ENCODE results near the gene ATP9B. TPM values are rescaled to one million over a fixed set of nuclear protein-coding genes. Genes with fewer than 3 reads are reported as not detected.

ATP9B gene
- total RNA-seq, 1 experiment from 2014 or later = 17.9 TPM

DNA sequence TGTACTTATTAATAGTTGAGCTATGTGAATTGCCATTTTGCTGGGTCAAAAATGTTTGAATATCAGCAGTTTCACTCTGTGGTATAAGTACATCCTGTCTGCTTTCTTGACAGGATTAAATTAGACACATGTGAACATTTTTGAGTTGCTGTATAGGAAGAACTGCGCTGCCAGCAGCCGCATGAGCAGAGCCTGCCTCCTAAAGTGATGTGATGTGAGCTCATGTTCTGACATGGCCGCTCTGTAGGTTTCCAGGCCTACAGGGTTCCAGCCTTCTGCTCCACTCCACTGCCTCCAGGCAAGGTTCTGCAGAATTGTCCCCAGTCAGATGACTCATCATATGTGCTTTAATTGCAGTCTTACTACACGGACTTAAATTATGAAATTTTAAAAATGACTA is 206.8 kb downstream of the ATP9B start:
- intact Hi-C loops (cut with micrococcal nuclease; ENCODE audit: unreplicated experiment) = no loop called here
- Histone ChIP-seq H3K9me3 (ENCODE audit: low read depth, low read length, poor library complexity, severe bottlenecking) (no peaks in the 10 kb centered on the region), H3K4me1 (ENCODE audit: insufficient read depth, low read length, poor library complexity, severe bottlenecking) (no peaks in the 10 kb centered on the region), H3K27ac (ENCODE audit: low read depth, low read length, poor library complexity, severe bottlenecking) (no peak overlapping the region), H3K27me3 (replicated peaks; ENCODE audit: insufficient read depth, low read depth, low read length, poor library complexity) (no peaks in the 10 kb centered on the region), H3K4me3 (ENCODE audit: low read depth, low read length, poor library complexity, severe bottlenecking) (no peak overlapping the region), H3K36me3 (ENCODE audit: insufficient read depth, low read length, poor library complexity, severe bottlenecking) (no peaks in the 10 kb centered on the region)
- TF ChIP-seq, protein P1, sequence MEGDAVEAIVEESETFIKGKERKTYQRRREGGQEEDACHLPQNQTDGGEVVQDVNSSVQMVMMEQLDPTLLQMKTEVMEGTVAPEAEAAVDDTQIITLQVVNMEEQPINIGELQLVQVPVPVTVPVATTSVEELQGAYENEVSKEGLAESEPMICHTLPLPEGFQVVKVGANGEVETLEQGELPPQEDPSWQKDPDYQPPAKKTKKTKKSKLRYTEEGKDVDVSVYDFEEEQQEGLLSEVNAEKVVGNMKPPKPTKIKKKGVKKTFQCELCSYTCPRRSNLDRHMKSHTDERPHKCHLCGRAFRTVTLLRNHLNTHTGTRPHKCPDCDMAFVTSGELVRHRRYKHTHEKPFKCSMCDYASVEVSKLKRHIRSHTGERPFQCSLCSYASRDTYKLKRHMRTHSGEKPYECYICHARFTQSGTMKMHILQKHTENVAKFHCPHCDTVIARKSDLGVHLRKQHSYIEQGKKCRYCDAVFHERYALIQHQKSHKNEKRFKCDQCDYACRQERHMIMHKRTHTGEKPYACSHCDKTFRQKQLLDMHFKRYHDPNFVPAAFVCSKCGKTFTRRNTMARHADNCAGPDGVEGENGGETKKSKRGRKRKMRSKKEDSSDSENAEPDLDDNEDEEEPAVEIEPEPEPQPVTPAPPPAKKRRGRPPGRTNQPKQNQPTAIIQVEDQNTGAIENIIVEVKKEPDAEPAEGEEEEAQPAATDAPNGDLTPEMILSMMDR (conservative IDR thresholded peaks at IDR 0.05; ENCODE audit: low read depth, low read length) = no peak
- no peak for TF ChIP-seq EZH2 (IDR thresholded peaks at IDR 0.05; ENCODE audit: borderline replicate concordance, low read depth, low read length, poor library complexity, severe bottlenecking)
- BruUV-seq (replicated peaks) = no TSS peak
- CTCF ChIA-PET = no interaction called here
- DNase-seq (ENCODE audit: low spot score) = no peak
- POLR2A ChIA-PET (ENCODE audit: low non-redundant PET) = no interaction called here

DNA sequence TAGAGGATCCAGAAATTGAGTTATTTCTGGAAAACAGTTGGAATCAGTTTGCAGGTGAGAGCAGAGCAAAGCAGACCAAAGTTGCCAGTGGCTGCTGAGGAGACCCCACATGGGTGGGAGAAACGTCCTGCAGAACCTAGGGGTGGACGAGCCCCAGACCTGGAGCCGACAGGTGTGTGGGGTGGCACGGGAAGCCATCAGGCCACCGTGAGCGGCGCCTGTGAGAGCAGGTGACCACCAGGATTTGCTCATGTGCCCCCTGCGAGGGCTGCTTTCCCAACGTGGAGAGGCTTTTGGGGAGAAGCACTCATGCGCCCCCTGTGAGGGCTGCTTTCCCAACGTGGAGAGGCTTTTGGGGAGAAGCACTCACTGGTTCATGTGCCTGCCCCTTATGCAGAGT is 209.7 kb downstream of the ATP9B start:
- TF ChIP-seq EZH2 (IDR thresholded peaks at IDR 0.05; ENCODE audit: borderline replicate concordance, low read depth, low read length, poor library complexity, severe bottlenecking) = no peak
- TF ChIP-seq, protein P1 (conservative IDR thresholded peaks at IDR 0.05; ENCODE audit: low read depth, low read length) = no peak
- H3K9me3 ChIP-seq (ENCODE audit: low read depth, low read length, poor library complexity, severe bottlenecking) = no peaks in the 10 kb centered on the region
- DNase-seq (ENCODE audit: low spot score) = no peak
- H3K27me3 ChIP-seq (replicated peaks; ENCODE audit: insufficient read depth, low read depth, low read length, poor library complexity) = no peaks in the 10 kb centered on the region
- ChIA-PET POLR2A (ENCODE audit: low non-redundant PET) (no interaction called here), CTCF (no interaction called here)
- no peak overlapping the region for H3K27ac ChIP-seq (ENCODE audit: low read depth, low read length, poor library complexity, severe bottlenecking)
- no peaks in the 10 kb centered on the region for H3K36me3 ChIP-seq (ENCODE audit: insufficient read depth, low read length, poor library complexity, severe bottlenecking)
- peaks cover 4% of the 10 kb centered on the region for H3K4me1 ChIP-seq (ENCODE audit: insufficient read depth, low read length, poor library complexity, severe bottlenecking)
- H3K4me3 ChIP-seq (ENCODE audit: low read depth, low read length, poor library complexity, severe bottlenecking) = no peak overlapping the region
- BruUV-seq (replicated peaks) = no TSS peak
- intact Hi-C loops (cut with micrococcal nuclease; ENCODE audit: unreplicated experiment) = no loop called here

DNA sequence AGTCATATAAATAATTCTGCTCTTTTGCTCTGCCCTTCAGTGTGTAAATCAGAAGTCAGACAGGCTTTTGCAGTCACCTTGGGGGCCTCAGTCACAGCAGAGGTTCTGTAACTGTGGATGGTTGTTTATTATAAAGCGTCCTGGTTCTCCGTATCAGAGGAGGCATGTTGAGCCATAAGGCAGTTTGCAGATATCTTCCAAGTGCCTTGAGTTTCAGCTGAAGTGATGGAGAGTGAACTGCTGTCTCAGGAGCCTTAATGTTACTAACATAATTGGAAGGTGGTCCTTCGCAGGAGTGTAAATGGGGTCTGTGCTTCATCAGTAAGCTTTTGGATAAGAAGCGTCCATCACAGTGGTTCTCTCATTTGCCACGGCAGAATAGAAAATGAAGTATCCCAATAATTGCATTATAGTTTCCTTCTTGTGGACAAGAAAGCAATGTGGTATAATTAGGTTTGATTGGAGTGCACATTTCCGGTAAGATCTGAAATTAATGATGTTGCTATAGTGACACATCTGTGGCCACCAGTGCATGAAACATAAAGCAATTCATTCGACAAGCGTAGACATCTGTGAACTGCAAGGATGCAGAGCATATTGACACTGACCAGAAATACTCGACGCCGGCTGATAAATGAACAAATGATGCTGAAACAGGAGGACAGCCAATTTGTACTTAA is 214.1 kb downstream of the ATP9B start:
- H3K27me3 ChIP-seq (replicated peaks; ENCODE audit: insufficient read depth, low read depth, low read length, poor library complexity) = no peaks in the 10 kb centered on the region
- H3K9me3 ChIP-seq (ENCODE audit: low read depth, low read length, poor library complexity, severe bottlenecking) = no peaks in the 10 kb centered on the region
- TF ChIP-seq, protein P1 (conservative IDR thresholded peaks at IDR 0.05; ENCODE audit: low read depth, low read length) = no peak
- no peak for TF ChIP-seq EZH2 (IDR thresholded peaks at IDR 0.05; ENCODE audit: borderline replicate concordance, low read depth, low read length, poor library complexity, severe bottlenecking)
- H3K36me3 ChIP-seq (ENCODE audit: insufficient read depth, low read length, poor library complexity, severe bottlenecking) = no peaks in the 10 kb centered on the region
- H3K4me1 ChIP-seq (ENCODE audit: insufficient read depth, low read length, poor library complexity, severe bottlenecking) = peaks cover 8% of the 10 kb centered on the region
- ChIA-PET POLR2A (ENCODE audit: low non-redundant PET) (no interaction called here), CTCF (no interaction called here)
- peak; percentile 72 for DNase-seq (ENCODE audit: low spot score)
- H3K27ac ChIP-seq (ENCODE audit: low read depth, low read length, poor library complexity, severe bottlenecking) = no peak overlapping the region
- intact Hi-C loops (cut with micrococcal nuclease; ENCODE audit: unreplicated experiment) = no loop called here
- no peak overlapping the region for H3K4me3 ChIP-seq (ENCODE audit: low read depth, low read length, poor library complexity, severe bottlenecking)
- no TSS peak for BruUV-seq (replicated peaks)

Data from A673 (cell line).